Panc1 (cell line): Measurements from ENCODE around the gene FAM177B. TPM values are rescaled to one million over a fixed set of nuclear protein-coding genes. Genes with fewer than 3 reads are reported as not detected.

Experiments
- ATAC-seq: fragments of 200-7000 bp; cut with Tn5 transposase; 2 replicates; pipeline ENCODE4 v1.9.1; 2020; ENCODE audit warnings: mild to moderate bottlenecking, moderate library complexity
- BruUV-seq: library from RNA; stranded (reverse); fragments of 400-500 nt; replicated peaks from 2 replicates; lab custom pipeline; 2021; lab: Mats Ljungman, UMichigan
- CTCF ChIA-PET: fragments of 300-600 bp; sonication (Branson Sonifier 250); formaldehyde crosslinking; loops from one replicate; lab custom pipeline; 2022; ENCODE audit warnings: antibody characterized with exemption; lab: Charles Lee
- POLR2A ChIA-PET: fragments of 300-600 bp; sonication (Branson Sonifier 250); formaldehyde crosslinking; loops from one replicate; lab custom pipeline; 2022; ENCODE audit warnings: antibody characterized with exemption; lab: Charles Lee
- DNase-seq: peaks from one replicate; pipeline ENCODE4 v3.0.0-alpha.2; 2010; ENCODE audit warnings: low read depth, low spot score
- H3K27ac ChIP-seq: 2 replicates; pipeline ENCODE4 v1.5.1; 2011; ENCODE audit warnings: mild to moderate bottlenecking, low read length, inconsistent platforms
- H3K27me3 ChIP-seq: fragments of 200-500 bp; sonication (Bioruptor generic); 2 replicates; pipeline ENCODE4 v1.6.0; 2014; ENCODE audit warnings: low read length, inconsistent platforms; ENCODE audit not compliant: control insufficient read depth, insufficient read depth
- H3K36me3 ChIP-seq: fragments of 200-500 bp; sonication (Bioruptor generic); 2 replicates; pipeline ENCODE4 v1.5.1; 2014; ENCODE audit warnings: inconsistent platforms, mild to moderate bottlenecking, low read length, moderate library complexity; ENCODE audit not compliant: control insufficient read depth, insufficient read depth
- H3K4me1 ChIP-seq: 2 replicates; pipeline ENCODE4 v1.5.1; 2011; ENCODE audit warnings: inconsistent platforms, mild to moderate bottlenecking, low read length, moderate library complexity; ENCODE audit not compliant: control insufficient read depth, insufficient read depth
- H3K4me3 ChIP-seq, 2 experiments: 2 replicates each; pipeline ENCODE4 v1.5.1; 2011 to 2012; ENCODE audit warnings: low read depth in 2 of 2, low read length in 2 of 2, mild to moderate bottlenecking in 2 of 2, inconsistent platforms in 1 of 2, moderate library complexity in 1 of 2
- H3K9me3 ChIP-seq: fragments of 200-500 bp; sonication (Bioruptor generic); 2 replicates; pipeline ENCODE4 v1.5.1; 2014; ENCODE audit warnings: low read depth, mild to moderate bottlenecking, inconsistent platforms, low read length, moderate library complexity; ENCODE audit not compliant: control insufficient read depth, insufficient read depth
- CTCF ChIP-seq: fragments of 450-650 bp; IDR thresholded peaks from 2 replicates; pipeline ENCODE4 v1.5.1; 2017; ENCODE audit warnings: mild to moderate bottlenecking
- POLR2AphosphoS5 ChIP-seq: IDR thresholded peaks from 2 replicates; pipeline ENCODE4 v1.6.1; 2012; ENCODE audit warnings: mild to moderate bottlenecking, low read depth, low read length, moderate library complexity
- REST ChIP-seq, 2 experiments: IDR thresholded peaks; 2 replicates each; pipeline ENCODE4 v1.6.1; 2011 to 2012; ENCODE audit warnings: low read depth in 2 of 2, control low read depth in 1 of 2, low read length in 1 of 2, mild to moderate bottlenecking in 1 of 2, moderate library complexity in 1 of 2; ENCODE audit not compliant: insufficient read depth in 1 of 2
- SIN3A ChIP-seq: IDR thresholded peaks from 2 replicates; pipeline ENCODE4 v1.6.1; 2012; ENCODE audit warnings: low read depth, mild to moderate bottlenecking, low read length, moderate library complexity, borderline replicate concordance; ENCODE audit not compliant: insufficient read depth
- TCF7L2 ChIP-seq: IDR thresholded peaks from 2 replicates; pipeline ENCODE4 v1.6.1; 2011; ENCODE audit warnings: mild to moderate bottlenecking, low read depth, low read length, inconsistent platforms
- in situ Hi-C: cut with HindIII; loops from 2 replicates; pipeline ENCODE4 v1.10.0; 2016; ENCODE audit warnings: low sequenced_read_pairs, low pct_unique_long_range_greater_than_20kb
- intact Hi-C: fragments of 100-400 bp; cut with micrococcal nuclease; formaldehyde crosslinking; loops from one replicate; pipeline ENCODE4 v1.10.0; 2022; ENCODE audit not compliant: unreplicated experiment
- total RNA-seq: library from RNA; stranded (reverse); gene quantifications from one replicate; pipeline ENCODE4 v1.2.1, GENCODE V29; 2021; ENCODE audit not compliant: unreplicated experiment

The FAM177B gene
- total RNA-seq, 1 experiment from 2014 or later, result not detected

GRCh38 chr1:222785529-222785928 lies 48.5 kb downstream of the FAM177B start:
- Histone ChIP-seq H3K27me3 (no peaks in the 10 kb centered on the region), H3K9me3 (no peaks in the 10 kb centered on the region), H3K4me3 (no peak overlapping the region), H3K36me3 (no peaks in the 10 kb centered on the region), H3K27ac (no peak overlapping the region), H3K4me1 (no peaks in the 10 kb centered on the region)
- TF ChIP-seq POLR2AphosphoS5 (no peak), SIN3A (no peak), REST (IDR thresholded peaks at IDR 0.05; ENCODE audit: insufficient read depth in 1 of 2, low read depth in 2 of 2, low read length in 1 of 2) (no peak), CTCF (no peak), TCF7L2 (no peak)
- ATAC-seq (no peak), DNase-seq (no peak)
- in situ Hi-C loops (no loop called here), intact Hi-C loops (no loop called here)
- POLR2A ChIA-PET, result no interaction called here
- CTCF ChIA-PET, result no interaction called here
- BruUV-seq, result no TSS peak

DNA sequence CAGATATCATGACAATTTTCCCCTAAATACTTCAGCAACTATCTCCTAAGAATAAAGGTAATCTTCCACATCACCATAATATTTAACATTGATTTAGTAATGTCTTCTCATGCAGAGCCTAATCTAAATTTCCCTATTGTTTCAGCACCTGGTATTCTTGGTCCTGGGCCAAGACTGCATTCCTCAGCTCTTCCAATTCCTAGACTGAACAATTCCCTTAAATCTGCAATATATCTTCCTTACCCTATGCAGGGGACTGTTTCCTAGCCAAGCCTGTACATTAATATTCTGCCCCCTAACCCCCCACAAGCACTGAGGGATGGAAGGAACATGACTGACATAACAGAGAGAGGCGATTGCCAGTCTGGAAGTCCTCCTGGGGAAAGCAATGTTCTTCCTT lies 49.1 kb downstream of the FAM177B start:
- DNase-seq (no peak), ATAC-seq (no peak)
- POLR2A ChIA-PET, result no interaction called here
- H3K27me3 ChIP-seq, result no peaks in the 10 kb centered on the region
- no TSS peak for BruUV-seq
- no peak overlapping the region for H3K4me3 ChIP-seq
- no peaks in the 10 kb centered on the region for H3K4me1 ChIP-seq
- no peaks in the 10 kb centered on the region for H3K36me3 ChIP-seq
- in situ Hi-C loops, result no loop called here
- CTCF ChIA-PET, result no interaction called here
- no peak overlapping the region for H3K27ac ChIP-seq
- intact Hi-C loops, result no loop called here
- no peaks in the 10 kb centered on the region for H3K9me3 ChIP-seq
- TF ChIP-seq SIN3A (no peak), REST (IDR thresholded peaks at IDR 0.05; ENCODE audit: insufficient read depth in 1 of 2, low read depth in 2 of 2, low read length in 1 of 2) (no peak), TCF7L2 (no peak), CTCF (no peak), POLR2AphosphoS5 (no peak)
